ENCODE data around the gene FAM170A.

- TF ChIP-seq CTCF (IDR thresholded peaks at IDR 0.05; ENCODE audit: low read length) (no peak), EZH2phosphoT487 (IDR thresholded peaks at IDR 0.05; ENCODE audit: low read length) (no peak), EZH2 (optimal IDR thresholded peaks at IDR 0.05; ENCODE audit: low read depth, low read length) (no peak)
These were observed 3.3 kb upstream of the FAM170A start for GRCh38 chr5:119626086-119626485.

Measured in MM.1S (cell line).